Measurements from ENCODE around the gene CDH24. TPM values are rescaled to one million over a fixed set of nuclear protein-coding genes. Genes with fewer than 3 reads are reported as not detected.

Gene CDH24
- total RNA-seq, 3 donors from 2014 or later, result 2.7 to 4.8 (median 4.4) TPM

DNA sequence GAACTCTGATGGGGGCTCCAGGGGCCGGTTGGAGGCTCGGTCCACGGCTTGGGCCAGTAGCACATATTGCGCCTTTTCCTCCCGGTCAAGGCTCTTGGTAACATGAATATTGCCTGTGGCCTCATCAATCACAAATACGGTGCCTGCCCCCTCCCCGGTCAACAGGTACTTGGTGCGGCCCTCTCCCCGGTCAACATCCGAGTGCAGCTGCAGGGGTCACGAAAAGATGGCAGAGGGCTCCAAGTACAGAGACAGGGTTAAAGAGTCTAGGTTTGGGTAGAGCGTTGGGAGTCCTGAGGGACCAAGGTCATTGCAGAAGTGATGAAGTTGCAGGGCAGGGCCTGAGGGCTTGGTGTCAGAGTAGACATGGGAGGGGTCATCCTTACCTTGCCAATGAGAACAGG is 2.2 kb downstream of the CDH24 start:
- DNase-seq, result no peak
- Histone ChIP-seq H3K4me1 (ENCODE audit: low read depth) (peaks cover 12% of the 10 kb centered on the region), H3K4me3 (no peak overlapping the region), H3K36me3 (ENCODE audit: low read depth) (no peaks in the 10 kb centered on the region), H3K9me3 (no peaks in the 10 kb centered on the region)
- no peak for ATAC-seq
- TF ChIP-seq, protein P1, sequence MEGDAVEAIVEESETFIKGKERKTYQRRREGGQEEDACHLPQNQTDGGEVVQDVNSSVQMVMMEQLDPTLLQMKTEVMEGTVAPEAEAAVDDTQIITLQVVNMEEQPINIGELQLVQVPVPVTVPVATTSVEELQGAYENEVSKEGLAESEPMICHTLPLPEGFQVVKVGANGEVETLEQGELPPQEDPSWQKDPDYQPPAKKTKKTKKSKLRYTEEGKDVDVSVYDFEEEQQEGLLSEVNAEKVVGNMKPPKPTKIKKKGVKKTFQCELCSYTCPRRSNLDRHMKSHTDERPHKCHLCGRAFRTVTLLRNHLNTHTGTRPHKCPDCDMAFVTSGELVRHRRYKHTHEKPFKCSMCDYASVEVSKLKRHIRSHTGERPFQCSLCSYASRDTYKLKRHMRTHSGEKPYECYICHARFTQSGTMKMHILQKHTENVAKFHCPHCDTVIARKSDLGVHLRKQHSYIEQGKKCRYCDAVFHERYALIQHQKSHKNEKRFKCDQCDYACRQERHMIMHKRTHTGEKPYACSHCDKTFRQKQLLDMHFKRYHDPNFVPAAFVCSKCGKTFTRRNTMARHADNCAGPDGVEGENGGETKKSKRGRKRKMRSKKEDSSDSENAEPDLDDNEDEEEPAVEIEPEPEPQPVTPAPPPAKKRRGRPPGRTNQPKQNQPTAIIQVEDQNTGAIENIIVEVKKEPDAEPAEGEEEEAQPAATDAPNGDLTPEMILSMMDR (IDR thresholded peaks at IDR 0.05), result no peak
- intact Hi-C loops (cut with DNase I, micrococcal nuclease), result loop anchor here in 1 of 2 donors (5.0 kb wide), 1 partner anchor 68 kb away; no protein-coding TSS in a partner anchor

DNA sequence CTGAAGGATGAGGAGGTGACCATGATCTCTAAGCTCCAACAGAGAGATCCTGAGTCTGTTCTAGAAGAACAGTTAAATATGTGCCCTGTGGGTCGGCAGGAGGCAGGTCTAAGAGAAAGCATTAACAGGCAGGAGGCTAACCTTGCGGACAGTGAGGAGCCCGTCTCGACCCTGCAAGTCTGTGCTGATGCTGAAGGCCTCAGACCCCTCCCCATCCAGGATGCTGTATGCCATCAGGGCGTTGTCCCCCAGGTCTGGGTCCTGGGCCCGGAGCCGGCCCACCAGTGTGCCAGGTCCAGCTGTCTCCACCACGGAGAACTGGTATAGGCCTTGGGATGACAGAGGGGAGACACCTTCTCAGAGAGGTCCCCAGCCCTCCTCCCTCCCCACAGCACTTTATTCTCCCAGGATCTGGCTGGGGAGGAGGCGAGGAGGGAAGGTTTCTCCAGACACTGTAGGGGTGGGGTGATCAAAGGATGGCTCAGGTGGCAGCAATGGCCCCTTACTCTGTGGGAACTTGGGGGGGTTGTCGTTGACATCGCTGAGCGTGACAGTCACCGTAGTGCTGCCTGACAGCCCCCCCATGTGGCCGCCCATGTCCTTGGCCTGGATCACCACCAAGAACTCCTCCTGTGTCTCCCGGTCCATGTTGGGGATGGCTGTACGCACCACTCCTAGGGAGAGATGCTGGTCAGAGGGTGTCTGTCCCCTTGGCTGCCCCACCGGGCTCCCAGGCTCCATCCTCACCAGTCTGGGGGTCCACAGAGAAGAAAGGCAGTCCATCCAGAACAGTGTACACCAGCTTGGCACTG is 3.1 kb downstream of the CDH24 start:
- Histone ChIP-seq H3K4me3 (no peak overlapping the region), H3K36me3 (ENCODE audit: low read depth) (no peaks in the 10 kb centered on the region), H3K9me3 (no peaks in the 10 kb centered on the region), H3K4me1 (ENCODE audit: low read depth) (peaks cover 12% of the 10 kb centered on the region)
- ATAC-seq, result no peak
- intact Hi-C loops (cut with DNase I, micrococcal nuclease), result no loop called here
- TF ChIP-seq, protein P1 (IDR thresholded peaks at IDR 0.05), result no peak
- DNase-seq, result no peak

DNA sequence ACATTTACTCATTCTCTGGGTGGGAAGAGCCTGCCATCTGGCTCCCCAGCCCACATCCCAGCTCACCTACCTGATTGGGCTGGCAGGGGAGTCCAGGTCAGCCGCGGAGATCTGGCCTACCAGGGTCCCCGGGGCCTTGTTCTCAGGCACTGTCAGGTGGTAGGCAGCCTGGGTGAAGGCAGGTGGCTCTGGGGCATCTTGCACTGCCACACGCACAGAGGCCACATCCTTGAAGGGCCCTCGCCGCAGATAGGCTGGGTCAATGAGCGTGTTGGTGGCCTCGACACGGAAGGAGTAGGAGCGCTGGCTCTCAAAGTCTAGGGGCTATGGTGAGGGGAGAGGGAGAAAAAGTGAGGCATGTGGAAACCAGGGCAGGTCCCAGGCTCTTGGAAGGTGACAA is 3.9 kb downstream of the CDH24 start:
- TF ChIP-seq, protein P1 (IDR thresholded peaks at IDR 0.05), result no peak
- H3K9me3 ChIP-seq, result no peaks in the 10 kb centered on the region
- H3K4me1 ChIP-seq (ENCODE audit: low read depth), result peaks cover 12% of the 10 kb centered on the region
- DNase-seq (no peak), ATAC-seq (no peak)
- no peak overlapping the region for H3K4me3 ChIP-seq
- H3K36me3 ChIP-seq (ENCODE audit: low read depth), result no peaks in the 10 kb centered on the region
- intact Hi-C loops (cut with DNase I, micrococcal nuclease), result no loop called here

DNA sequence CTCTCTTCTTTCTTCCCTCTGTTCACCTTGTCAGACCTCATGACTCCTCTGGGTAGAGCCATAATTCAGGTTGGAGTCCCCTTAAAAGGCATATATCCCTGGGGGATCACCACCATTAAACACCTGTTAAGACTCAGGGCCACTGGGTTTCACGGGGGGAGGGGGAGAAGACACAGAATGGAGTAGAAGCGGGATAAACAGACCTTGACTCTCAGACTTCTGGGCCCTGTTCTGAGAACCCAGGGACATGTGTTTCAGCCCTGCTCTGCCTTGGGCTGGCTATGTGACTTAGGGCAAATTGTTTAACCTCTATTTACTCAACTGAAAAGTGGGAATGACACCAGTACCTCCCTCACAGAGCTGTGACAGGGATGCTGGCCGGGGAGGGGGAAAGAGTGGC is 4.6 kb downstream of the CDH24 start:
- Histone ChIP-seq H3K36me3 (ENCODE audit: low read depth) (no peaks in the 10 kb centered on the region), H3K4me3 (no peak overlapping the region), H3K4me1 (ENCODE audit: low read depth) (peaks cover 12% of the 10 kb centered on the region), H3K9me3 (no peaks in the 10 kb centered on the region)
- ATAC-seq, result no peak
- DNase-seq, result no peak
- TF ChIP-seq, protein P1 (IDR thresholded peaks at IDR 0.05), result no peak
- intact Hi-C loops (cut with DNase I, micrococcal nuclease), result no loop called here

DNA sequence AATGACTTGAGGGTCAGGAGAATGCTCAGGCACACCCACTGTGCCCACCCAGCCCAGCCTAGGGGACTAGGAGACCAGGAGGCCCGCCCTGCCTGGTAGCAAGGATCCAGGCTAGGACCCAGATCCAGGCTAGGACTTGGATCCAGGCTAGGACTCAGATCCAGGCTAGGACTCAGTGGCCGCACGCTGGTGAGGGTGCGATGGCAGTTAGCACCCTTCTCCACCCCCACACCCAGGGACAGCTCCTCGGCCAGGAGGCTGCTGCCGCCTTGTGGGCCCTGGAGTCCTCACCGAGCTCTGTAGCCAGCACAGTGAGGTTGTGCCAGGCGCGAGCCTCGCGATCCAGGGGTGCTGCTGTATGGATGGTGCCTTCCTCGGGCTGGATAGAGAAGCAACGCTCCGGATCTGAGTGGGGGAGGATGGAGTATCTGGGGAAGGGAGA is 5.1 kb downstream of the CDH24 start:
- H3K4me3 ChIP-seq, result no peak overlapping the region
- intact Hi-C loops (cut with DNase I, micrococcal nuclease), result no loop called here
- no peaks in the 10 kb centered on the region for H3K36me3 ChIP-seq (ENCODE audit: low read depth)
- ATAC-seq (no peak), DNase-seq (no peak)
- no peaks in the 10 kb centered on the region for H3K9me3 ChIP-seq
- TF ChIP-seq, protein P1 (IDR thresholded peaks at IDR 0.05), result no peak
- peaks cover 12% of the 10 kb centered on the region for H3K4me1 ChIP-seq (ENCODE audit: low read depth)
